DMS 273 (cell line): Measurements from ENCODE around the gene RAB27A.
A peak's percentile ranks its signal among the peaks of the same experiment; 100 is the strongest.
"Not testable (repeated sequence)": the region's sequence is repeated elsewhere in the genome, so short reads cannot be mapped to it uniquely, and the experiment has no call there.

Experiments used
- DNase-seq: peaks from one replicate; lab custom pipeline; 2025; ENCODE audit not compliant: unreplicated experiment; lab: John Stamatoyannopoulos, UW

RAB27A gene

DNA sequence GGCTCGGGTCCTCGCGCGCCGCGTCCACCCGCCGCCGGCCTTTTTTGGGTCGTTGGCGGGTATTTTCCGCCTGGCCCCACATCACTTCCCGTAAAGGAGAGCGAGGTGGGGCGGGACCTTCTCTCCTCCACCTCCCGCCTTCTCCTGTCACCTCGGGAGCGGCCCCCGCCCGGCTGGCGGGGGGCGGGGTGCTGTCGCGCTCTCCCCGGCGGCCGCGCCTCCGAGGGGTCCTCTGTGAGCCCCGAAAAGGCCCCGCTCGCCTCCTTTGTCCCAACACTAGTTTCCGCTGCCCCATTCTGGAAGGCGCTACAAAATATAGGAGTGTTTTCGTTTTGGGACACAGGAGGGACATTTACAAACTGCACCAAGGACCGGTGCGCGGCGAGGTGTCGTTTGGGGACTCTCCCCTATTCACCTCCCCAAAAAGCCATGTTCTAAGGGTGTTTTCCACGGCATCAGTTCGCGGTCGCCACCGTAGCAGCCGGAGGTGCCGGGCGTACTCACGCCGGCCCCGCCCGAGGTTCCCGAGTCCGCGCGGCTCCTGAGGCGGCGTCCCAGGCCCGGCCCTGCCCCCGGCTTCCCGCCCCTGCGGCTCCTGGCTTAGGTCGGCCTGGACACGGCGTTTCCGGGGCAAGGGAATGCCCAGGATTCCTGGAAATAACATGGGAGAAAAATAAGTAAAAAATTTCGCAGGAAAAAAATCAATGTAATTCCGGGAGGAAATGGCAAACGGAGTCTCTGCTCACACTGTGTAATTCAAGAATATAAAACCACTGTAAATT lies at the start of gene RAB27A:
RAB27A (minus strand) TSS at position 68 of the 782 bp plus-strand sequence. CDS start 54,879 bp downstream, outside the sequence.
- DNase-seq = peak; percentile 79

DNA sequence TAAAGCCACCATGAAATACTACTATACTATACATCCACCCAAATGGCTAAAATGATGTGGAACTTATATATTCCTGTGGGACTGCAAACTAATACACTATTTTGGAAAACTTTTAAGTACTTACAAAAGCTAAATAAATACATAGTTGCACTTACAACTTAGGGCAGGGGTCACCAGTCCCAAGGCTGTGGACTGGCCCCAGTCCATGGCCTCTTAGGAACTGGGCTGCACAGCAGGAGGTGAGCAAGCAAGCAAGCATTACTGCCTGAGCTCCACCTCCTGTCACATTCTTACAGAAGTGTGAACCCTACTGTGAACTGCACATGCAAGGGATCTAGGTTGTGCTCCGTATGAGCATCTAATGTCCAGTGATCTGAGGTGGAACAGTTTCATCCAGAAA lies 47.5 kb upstream of the RAB27A start:
- DNase-seq = no peak

GRCh38 chr15:55334997-55335396 lies 45.4 kb upstream of the RAB27A start:
- no peak for DNase-seq

GRCh38 chr15:55334371-55334770 lies 44.8 kb upstream of the RAB27A start:
- no peak for DNase-seq

DNA sequence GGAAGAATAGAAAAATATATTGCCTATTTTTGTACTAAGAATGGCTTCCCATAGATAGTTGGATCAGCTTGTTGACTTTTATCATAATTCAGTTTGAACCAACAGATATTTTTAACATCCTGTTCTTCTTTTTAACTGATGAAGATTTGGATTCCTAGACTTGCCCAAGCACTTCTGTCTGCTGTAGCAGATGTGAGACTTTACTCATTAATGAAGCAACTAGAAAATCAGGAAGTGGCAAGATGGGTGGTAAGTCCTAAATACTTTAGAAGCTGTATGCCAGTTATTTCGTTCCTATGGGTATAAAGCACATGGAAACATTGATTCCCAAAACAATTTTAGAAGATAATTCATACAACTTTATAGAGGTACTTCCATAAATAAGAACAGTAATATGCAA lies 37.8 kb upstream of the RAB27A start:
- no peak for DNase-seq

- DNase-seq = no peak
These were observed 32.9 kb upstream of the RAB27A start for GRCh38 chr15:55322467-55322866.

DNA sequence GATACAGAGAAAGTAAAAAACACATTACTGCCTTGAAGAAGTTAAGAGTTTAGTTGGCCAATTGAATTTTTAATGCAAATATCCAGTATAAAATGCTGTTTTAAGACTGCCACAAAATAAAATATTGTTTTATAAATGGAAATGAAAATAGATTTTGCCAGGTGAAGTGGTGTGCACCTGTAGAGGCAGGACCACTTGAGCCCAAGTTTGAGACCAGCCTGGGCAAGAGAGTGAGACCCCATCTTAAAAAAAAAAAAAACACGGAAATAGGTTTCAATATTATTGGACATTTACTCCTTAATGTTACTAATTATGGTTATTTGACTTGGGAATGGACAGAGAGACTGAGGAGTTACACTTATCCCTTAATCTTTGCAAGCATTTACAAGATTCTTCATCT lies 31.4 kb upstream of the RAB27A start:
- DNase-seq = no peak

- no peak for DNase-seq
These were observed 30.6 kb upstream of the RAB27A start for GRCh38 chr15:55320238-55320550.

DNA sequence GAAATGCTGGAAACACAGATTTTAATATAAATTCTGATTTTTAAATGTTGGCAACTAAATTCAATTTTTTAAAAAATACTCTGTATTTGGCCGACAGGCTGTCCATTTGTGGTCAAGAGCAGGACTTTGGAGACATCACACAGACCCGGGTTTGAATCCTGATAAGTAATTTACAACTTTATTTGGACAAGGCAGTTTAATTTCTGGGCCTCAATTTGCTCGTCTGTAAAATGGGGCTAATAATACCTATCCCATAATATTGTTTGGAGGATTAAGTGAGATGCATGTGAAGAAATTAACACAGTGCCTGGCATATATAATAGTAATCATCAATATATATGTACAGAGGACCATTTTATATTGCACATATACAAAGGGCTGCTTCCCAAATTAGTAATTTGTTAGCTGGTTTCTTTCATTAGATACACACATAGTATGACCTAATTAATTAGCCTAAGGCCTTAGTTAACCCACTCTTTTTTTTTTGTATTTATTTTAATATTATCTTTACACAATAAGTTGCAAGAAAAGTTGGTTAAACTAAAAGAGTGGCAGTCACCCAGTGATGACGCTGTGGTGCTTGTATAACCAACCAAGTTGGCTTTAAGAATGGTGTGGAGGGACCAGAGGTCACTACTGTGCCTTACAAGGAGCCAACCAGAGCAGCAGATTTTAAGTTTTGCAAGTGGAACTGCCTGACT lies 30.1 kb upstream of the RAB27A start:
- DNase-seq = no peak

DNA sequence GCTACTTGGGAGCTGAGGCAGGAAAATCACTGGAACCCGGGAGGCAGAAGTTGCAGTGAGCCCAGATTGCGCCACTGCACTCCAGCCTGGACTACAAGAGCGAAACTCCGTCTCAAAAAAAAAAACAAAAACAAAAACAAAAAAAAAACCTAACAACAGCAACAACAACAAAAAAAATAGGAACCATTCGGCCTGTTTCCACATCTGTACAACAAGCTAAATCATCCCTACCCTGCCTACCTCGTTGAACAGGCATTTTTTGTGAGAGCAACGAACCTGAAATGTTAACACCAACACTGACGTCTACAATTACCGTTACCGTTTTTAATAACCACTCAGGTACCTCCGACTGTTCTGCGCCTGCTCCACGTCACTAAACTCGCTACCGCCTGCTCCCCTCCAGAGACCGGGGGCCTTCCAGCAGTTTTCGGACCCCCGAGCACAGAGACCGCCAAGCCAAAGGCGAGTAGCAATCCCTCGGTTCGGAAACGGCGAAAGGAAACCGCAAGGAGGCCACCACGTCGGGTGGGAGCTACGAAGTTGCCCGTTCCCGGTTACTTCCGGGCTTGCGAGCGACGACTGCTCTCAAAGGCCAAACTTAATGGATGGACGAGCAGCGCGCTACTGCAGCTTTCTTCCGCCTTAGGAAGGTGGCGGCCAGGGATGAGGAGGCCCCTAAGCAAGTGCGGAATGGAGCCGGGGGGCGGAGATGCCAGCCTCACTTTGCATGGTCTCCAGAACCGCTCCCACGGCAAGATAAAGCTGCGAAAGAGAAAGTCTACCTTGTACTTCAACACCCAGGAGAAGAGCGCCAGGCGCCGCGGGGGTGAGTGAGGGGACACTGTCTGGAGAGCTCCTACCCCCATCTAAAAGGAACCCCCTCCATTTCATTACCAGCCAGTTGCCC lies 29.2 kb upstream of the RAB27A start, which contains the start of the genes PIGB and PIGBOS1:
PIGB (plus strand) TSS at position 635 of the 907 bp plus-strand sequence; CDS start at position 664, 29 bp downstream.
PIGBOS1 (minus strand) TSS at position 536 of the 907 bp plus-strand sequence. CDS start 1,331 bp downstream, outside the sequence.
- DNase-seq = peak; percentile 88

DNA sequence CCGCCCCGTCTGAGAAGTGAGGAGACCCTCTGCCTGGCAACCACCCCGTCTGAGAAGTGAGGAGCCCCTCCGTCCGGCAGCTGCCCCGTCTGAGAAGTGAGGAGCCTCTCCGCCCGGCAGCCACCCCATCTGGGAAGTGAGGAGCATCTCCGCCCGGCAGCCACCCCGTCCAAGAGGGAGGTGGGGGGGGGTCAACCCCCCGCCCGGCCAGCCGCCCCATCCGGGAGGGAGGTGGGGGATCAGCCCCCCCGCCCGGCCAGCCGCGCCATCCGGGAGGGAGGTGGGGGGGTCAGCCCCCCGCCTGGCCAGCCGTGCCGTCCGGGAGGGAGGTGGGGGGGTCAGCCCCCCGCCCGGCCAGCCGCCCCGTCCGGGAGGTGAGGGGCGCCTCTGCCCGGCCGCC lies 13.2 kb upstream of the RAB27A start:
- DNase-seq = not testable (repeated sequence)

GRCh38 chr15:55297315-55297714 lies 7.7 kb upstream of the RAB27A start:
- DNase-seq = no peak

GRCh38 chr15:55290528-55291057 lies 980 bp upstream of the RAB27A start:
- DNase-seq = peak; percentile 86

- DNase-seq = peak; percentile 51
These were observed 435 bp downstream of the RAB27A start for GRCh38 chr15:55289011-55289745.

- no peak for DNase-seq
These were observed 1.5 kb downstream of the RAB27A start for GRCh38 chr15:55288006-55288717.

GRCh38 chr15:55286442-55287189 lies 3.0 kb downstream of the RAB27A start:
- not testable (repeated sequence) for DNase-seq

DNA sequence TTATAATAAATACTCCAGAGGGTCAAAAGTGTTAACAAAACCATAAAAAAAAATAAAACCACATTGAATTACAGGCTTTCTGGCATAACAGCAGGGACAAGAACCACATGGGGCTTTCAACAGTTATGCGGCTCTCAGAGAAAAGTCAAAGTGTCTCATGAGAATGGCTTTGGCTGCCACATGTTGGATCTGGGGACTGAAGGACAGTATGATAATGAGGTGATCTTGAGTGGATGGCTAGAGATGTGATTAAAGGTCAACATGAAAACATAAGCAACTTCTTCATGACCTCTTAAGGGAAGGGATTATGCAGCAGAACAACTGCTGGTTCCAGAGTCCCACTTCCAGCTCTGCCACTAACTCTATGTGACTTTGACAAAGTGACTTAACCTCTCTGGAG lies 5.2 kb downstream of the RAB27A start:
- no peak for DNase-seq

DNA sequence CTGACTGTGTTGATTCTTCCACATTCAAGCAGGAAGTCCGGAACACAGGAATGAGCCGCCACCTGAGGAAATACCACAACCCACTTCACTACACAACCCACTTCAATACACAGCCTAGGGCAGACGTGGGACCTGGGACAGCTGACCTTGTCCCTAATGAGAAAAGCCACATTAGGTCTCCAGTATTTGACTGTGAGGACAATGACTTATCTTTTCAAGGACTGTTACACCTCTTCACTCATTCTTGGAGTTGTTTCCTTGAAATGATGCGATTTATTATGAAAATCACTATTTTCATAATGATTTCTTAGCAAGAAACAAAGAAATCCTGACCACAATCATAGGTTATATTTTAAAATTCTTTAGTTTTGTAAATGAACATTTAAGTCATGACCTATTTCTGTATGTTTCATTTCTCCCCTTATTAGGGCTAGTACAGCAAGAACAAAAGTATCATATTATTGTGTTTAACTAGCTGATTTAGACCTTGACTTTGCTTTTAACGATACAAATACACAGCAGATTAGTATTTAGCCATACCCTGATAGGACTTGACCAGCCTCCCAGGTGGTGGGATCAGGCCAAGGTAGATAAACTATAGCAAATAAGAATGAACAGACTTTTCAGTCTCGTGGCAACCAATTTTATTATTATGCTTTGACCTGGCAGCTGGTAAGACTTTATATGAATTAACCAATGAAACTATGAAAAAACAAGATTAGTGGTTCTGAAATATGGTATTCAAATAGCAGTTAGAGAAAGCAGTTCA lies 6.0 kb downstream of the RAB27A start:
- DNase-seq = no peak
